IPS DF 4.7 (cell line): ENCODE results near the gene PTPN1.

Experiments used
- DNase-seq: peaks from one replicate; pipeline ENCODE4 v3.0.0-alpha.2; 2013; ENCODE audit warnings: low spot score; ENCODE audit errors: extremely low read depth

The PTPN1 gene

DNA sequence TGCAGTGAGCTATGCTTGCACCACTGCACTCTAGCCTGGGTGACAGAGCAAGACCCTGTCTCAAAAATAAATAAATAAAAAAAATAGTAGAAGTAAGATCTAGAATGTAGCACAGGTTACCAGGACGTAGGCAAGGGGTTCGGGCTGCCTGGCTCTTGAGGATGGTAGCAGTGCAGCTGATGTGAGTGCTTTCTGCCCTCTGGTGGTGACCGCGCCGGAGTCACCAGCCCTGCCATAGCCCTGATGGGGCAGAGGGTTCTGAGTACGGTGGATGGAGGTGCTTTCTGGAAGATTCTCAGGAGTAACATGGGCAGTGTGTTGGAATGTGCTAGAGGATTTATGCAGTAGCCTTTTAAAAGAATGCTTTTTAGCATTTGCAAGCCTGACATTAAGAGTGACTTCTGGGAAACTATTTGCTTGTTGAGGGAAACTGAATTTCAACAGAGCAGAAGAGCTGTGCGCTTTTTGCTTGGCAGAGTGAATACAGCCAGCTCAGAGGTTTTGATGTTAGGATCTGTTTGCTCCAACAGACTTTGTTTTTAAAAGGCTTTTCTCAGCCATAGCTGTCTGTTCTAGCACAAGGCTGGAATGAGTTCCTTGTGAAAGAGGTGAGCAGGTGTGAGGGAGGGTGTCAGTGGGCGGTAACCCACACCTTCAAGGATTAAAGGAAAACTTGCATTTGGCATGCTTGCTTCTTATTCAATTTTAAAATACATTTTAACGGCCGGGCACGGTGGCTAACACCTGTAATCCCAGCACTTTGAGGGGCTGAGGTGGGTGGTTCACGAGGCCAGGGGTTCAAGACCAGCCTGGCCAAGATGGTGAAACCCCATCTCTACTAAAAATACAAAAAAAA is 65.9 kb downstream of the PTPN1 start:
- DNase-seq, result no peak

DNA sequence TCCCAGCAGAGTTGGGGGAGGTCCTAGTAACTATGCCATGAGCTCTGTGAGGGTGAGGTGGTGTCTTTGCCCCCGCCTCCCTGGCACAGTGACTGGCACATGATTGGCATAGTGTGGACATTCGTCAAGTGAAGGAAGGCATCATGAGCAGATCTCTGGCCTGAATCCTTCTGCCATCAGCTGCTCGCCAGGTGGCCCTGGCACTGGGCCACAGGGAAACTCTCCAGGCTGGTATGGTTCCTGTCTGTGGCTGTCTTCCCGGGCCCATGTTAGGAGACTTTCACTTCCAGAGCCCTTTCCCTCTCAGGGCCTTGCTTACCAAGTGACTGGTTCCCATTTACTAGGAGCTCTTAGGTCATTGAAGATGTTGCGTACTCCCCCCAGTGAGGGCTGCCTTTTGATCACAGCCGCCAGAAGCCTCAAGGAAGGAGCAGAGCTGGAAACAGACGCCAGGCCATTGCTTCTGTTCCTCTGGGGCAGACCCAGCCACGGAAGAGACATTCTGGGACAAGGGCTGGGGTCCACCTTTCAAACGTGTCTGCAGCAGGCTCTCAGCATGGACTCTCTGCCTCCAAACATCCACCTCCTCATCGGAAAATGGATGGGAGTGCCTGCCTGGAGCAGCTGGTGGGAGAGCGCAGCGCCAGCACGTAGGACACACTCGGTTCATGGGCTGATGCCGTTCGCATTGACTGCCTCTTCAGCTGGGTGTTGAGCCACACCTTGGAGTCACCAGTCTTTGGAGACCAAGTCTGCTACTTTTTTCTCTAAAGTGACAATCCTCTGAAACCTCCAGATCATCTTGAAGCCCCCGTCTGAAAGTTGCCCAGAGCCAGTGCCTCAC is 67.2 kb downstream of the PTPN1 start:
- no peak for DNase-seq

DNA sequence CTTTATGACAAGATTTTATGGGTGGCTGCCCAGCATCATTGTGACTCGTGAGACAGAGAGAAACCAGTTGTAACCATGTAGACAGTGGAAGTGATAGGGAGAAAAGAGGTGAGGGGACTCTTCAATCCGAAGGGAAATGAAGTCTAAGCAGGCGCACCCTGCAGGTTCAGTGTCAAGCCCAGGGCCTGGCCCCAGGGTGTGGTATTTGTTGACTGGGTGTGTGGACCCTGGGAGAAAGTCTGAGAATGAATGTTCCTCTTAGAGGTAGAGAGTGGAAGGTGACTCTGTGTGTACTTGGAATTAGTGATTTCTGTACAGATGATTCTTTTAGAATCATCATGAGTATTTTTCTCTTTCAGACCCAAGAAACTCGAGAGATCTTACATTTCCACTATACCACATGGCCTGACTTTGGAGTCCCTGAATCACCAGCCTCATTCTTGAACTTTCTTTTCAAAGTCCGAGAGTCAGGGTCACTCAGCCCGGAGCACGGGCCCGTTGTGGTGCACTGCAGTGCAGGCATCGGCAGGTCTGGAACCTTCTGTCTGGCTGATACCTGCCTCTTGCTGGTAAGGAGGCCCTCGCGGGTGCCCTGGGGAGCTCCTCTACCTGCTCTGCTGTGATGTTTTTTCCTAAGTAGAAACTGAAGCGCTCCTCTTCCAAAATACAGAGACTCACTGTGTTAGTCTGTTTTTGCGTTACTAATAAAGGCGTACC is 68.0 kb downstream of the PTPN1 start:
- DNase-seq, result no peak

DNA sequence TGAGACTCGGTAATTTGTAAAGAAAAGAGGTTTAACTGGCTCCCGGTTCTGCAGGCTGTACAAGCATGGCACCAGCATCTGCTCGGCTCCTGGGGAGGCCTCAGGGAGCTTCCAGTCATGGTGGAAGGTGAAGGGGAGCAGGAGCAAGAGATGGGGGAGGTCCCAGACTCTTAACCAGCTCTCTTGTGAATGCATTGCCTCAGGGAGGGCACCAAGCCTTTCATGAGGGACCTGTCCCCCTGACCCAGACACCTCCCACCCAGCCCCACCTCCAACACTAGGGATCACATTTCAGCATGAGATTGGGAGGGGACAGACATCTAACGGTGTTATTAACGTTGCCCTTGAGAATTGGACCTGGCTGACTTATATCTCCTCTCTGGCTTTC is 68.6 kb downstream of the PTPN1 start:
- no peak for DNase-seq

DNA sequence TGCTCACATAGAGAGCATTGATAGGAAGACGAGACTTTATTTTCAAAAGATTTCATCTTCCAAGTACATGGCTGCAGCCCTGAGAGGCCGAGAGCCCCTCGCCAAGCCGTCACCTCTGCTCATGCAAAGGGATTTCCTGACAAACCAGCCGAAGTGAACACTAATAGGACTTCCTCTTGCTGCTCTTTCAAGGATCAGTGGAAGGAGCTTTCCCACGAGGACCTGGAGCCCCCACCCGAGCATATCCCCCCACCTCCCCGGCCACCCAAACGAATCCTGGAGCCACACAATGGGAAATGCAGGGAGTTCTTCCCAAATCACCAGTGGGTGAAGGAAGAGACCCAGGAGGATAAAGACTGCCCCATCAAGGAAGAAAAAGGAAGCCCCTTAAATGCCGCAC is 69.3 kb downstream of the PTPN1 start:
- no peak for DNase-seq

DNA sequence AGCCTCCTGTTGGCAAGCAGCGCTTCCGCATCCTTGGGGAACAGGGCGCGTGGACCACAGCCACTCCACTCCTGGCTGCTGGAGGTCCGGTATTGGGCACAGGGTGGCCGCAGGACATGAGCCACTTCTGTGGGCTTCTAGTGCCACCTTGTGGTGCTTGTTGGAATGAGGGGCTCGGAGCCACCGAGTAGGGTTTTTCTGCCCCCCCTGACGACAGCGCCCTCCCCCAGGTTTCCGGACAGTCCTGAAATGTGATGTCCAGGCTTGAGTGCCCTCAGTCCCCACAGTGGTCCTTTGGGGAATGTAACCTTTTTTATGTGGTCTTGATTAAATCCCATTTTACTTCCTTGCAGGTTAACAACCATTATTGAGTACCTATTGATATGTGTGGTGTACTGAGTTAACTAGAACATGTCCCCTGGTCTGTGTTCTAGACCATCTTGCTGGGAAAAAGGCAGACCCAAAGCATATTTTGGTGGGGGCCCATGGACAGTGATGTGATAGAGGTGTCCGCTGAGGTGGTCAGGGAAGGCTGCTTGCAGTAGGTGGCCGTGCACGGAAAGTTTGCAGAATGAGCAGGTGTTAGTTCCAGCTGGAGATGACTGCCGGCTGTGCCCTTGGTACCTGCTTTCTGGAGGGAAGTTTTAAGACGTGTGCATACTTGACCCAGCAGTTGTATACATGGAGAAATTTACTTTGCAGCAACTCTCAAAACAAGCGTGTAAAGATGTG is 70.0 kb downstream of the PTPN1 start:
- DNase-seq, result no peak

DNA sequence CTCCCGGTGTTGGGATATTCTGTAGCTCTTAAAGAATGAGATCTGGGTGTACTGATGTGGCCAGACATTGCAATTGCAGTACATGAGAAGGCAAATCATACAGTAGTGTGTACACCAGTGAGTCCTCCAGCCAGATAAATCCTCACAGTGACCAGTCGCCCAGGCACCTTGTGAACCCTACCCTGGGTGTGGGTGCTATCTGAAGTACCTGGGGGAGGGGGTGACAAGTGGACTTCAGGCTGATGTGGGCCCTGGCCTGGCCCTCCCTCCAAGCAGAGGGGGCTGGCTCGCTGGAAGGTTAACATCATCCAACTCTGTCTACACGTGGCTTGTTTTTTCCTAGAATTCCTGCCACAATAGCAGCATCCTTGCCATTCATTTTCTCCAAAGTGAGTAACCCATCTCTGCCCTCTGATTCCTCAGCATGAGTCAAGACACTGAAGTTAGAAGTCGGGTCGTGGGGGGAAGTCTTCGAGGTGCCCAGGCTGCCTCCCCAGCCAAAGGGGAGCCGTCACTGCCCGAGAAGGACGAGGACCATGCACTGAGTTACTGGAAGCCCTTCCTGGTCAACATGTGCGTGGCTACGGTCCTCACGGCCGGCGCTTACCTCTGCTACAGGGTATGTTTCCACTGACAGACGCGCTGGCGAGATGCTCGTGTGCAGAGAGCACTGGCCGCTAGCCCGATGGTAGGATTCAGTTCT is 70.8 kb downstream of the PTPN1 start:
- DNase-seq, result no peak

DNA sequence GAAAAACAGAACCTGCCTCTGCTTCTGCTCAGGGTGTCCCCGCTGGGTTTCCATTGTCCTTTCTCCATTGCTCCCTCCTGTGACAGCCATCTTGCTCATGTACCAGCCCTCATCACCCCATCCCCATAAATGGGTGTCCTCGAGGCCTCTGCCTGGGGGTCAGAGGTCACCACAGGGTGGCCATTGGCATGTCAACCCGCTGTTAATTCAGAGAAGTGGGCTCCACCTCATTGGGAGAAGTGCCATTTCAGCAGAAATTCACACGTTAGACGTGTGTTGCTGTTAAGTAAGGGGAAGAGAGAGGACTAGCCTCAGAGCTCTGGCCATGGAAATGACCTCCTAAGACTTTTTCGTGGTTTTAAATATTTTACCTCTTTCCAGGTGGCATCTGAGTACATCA is 71.9 kb downstream of the PTPN1 start:
- DNase-seq, result no peak

DNA sequence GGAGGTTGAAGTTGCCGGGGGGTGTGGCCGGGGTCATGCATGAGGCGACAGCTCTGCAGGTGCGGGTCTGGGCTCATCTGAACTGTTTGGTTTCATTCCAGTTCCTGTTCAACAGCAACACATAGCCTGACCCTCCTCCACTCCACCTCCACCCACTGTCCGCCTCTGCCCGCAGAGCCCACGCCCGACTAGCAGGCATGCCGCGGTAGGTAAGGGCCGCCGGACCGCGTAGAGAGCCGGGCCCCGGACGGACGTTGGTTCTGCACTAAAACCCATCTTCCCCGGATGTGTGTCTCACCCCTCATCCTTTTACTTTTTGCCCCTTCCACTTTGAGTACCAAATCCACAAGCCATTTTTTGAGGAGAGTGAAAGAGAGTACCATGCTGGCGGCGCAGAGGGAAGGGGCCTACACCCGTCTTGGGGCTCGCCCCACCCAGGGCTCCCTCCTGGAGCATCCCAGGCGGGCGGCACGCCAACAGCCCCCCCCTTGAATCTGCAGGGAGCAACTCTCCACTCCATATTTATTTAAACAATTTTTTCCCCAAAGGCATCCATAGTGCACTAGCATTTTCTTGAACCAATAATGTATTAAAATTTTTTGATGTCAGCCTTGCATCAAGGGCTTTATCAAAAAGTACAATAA is 72.5 kb downstream of the PTPN1 start:
- no peak for DNase-seq

DNA sequence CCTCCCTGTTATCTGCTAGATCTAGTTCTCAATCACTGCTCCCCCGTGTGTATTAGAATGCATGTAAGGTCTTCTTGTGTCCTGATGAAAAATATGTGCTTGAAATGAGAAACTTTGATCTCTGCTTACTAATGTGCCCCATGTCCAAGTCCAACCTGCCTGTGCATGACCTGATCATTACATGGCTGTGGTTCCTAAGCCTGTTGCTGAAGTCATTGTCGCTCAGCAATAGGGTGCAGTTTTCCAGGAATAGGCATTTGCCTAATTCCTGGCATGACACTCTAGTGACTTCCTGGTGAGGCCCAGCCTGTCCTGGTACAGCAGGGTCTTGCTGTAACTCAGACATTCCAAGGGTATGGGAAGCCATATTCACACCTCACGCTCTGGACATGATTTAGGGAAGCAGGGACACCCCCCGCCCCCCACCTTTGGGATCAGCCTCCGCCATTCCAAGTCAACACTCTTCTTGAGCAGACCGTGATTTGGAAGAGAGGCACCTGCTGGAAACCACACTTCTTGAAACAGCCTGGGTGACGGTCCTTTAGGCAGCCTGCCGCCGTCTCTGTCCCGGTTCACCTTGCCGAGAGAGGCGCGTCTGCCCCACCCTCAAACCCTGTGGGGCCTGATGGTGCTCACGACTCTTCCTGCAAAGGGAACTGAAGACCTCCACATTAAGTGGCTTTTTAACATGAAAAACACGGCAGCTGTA is 73.4 kb downstream of the PTPN1 start:
- DNase-seq, result no peak

DNA sequence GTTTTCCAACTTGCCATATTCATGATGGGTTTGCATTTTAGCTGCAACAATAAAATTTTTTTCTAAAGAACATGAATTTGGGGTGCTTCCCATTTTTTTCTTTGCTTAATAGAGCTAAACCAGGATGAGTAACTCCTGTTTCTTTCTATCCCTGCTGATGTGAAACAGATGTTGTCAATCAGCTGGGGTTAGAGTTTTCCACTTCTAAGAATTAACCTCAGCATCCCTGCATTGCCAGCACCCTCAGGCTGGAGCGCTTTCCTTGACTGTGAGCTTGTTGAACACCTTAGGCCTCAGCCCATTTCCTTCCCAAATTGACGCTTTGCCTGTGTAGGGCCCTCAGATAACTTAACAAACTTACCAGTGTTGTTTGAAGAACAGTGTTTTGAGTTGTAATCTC is 74.5 kb downstream of the PTPN1 start:
- no peak for DNase-seq

DNA sequence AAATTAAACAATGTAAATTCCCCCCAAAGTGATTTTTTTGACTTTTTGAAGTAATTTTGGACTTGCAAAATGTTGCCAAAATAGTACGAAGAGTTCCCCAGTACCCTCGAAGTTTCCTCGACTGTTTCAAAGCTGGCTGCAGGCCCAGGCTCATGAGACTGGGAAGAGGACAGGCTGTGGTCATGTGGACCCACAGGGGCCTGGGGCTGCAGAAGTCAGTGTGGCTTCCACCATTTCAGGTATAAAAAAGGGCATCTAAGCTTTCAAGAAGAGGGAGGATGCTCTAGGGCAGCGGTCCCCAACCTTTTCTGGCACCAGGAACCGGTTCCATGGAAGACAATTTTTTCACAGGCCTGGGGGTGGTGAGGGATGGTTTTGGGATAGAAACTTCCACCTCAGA is 75.0 kb downstream of the PTPN1 start:
- no peak for DNase-seq

DNA sequence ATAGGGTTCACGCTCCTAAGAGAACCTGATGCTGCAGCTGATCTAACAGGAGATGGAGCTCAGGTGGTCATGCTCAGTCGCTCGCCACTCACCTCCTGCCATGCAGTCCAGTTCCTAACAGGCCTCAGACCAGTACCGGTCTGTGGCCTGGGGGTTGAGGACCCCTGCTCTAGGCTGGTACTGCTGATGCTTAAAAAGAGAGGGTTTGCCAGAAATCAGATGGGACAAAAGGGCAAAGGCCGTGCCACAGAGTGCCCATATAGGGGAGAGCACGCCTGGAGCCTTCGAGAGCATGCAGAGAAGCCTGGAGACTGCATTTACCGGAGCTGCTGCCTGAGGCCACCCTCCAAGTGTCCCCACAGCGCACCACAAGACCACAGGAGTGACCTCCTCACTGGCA is 75.5 kb downstream of the PTPN1 start:
- DNase-seq, result no peak

DNA sequence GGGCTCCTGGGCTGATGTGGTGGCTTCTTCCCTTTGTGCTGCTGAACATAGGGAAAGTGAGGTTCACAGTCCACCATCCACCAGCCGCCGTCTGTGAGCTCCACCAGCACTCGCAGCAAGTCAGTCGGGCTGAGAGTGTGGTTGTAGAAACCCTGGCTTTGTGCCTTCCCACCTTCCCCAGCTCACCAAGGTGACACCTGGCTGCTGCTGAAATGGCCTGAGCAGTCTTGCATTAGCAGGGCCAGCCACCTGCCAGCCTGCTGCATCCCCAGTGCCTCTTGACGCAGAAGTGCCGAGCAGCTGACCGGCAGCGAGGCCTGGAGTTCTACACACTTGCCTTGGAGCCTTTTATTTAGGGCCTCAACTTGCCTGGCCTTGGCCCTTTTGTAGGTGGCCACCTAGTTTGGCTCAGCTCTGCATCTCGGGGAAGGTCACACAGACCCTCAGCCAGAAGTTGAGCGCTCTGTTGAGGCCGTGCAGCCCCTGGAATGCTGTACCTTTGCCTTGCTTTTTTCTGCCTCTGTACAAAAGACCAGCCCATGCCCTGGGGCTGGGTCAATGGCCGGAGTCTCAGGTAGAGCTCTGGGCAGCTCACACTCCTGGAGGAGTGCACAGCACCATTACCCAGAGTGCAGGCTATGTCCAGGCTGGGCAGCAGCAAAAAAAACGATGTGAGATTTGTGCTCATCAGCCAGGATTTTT is 76.5 kb downstream of the PTPN1 start:
- DNase-seq, result no peak

DNA sequence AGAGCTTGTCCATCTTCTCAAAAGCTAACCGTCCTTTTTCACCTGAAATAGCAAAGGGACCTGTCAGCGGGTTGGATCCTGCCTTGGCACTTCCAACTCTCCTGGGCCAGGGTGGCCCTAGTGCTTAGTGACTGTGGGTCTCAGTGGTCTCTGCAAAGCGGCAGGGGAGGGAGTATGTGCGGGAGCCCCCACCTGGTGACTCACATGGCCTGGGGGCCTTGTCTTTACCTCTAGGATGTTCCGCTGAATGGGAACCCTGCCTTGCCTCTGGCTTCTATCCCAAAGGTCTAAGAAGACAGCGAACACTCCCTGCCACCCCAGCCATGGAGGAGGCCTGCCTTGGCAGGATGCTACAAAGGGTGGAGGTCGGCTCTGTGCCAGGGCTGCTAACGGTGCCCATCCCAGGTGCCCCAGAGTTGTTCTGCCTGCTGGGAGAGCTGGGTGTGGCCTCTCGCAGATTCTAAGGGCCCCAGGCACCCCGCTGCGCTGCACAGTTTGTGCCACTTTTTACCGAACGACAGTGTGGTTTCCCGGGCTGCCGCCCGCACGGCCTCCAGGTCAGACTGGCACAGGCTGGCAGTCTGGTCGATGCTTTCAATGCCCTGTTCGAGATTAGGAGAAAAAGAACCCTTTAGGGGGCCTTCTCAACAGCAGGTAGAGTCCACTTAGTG is 77.2 kb downstream of the PTPN1 start:
- DNase-seq, result no peak

DNA sequence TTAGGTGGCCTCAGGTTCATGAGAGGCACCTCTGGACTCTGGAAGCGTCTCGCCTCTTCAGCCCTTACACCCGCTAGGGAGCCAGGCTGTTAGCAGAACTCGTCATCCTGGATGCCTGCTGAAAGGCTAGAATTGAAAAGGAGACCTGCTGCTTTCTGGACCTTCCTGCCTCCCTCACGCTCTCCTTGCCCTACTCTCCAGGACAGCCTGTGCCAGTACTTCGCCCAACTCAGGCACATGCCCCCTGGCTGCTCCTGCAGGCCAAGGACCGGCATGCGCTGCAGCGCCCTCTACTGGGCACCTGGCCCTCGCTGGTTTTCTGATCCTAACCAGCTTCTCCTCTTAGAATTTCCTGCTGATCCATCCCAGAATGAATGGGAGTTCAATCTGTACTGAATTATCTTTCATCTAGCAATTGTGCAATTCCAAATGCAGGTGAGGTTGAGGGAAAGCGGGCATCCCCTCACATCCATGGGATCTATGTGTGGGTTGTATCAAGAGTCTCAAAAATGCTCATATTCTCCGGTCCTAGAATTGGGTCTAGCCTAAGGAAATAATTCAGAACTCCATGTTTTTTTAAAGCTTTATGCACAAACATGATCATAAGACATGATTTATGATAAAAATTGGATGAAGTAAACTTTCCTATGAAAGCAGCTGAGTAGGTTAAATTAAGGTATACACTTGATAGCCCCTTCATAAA is 78.0 kb downstream of the PTPN1 start:
- no peak for DNase-seq

DNA sequence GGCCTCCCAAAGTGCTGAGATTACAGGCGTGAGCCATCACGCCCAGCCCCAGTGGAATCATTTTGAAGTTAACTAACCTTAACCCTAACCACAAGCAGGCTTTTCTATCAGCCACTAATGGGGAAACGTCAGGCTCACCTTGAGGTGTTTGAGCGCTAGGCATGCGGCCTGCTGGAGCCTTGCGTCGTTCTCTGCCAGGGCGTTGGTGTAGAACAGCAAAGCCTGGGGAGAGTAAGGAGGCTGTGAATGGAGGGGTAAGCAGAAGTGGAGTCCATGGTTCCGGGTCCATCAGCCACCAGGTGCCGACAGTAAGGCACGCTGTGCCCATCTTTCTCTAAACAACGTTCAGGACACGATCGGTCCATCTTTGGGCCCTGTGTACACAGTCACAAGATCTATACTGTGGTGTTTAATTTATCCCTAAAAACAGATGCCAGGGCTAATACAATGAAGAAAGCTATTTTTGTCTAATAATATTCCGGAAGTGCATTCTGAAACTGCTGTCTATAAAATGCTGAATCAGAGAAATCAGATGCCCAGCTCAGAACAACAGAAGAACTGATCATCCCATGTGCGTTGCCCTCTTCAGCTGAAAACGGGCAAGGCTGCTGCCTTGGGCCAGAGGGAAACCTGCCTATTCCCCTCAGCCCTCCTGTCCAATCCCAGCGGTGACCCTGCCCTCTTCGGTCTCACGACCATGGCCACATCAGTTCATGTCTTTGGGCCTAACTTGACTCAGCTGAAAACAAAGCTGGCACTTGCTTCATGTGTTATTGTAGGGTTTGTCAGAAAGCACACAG is 79.6 kb downstream of the PTPN1 start:
- no peak for DNase-seq
